Stimulated activated CD8-positive, alpha-beta memory T cell treated with anti-CD3 and anti-CD28 coated beads, Interleukin-4, amount 100 ng/mL, for 48 hours (primary cell): ENCODE measurements around the gene ITPRIPL1.
A peak's percentile ranks its signal among the peaks of the same experiment; 100 is the strongest.
"Not testable (repeated sequence)": the region's sequence is repeated elsewhere in the genome, so short reads cannot be mapped to it uniquely, and the experiment has no call there.

Source experiments
- DNase-seq: peaks from one replicate; pipeline ENCODE4 v3.0.0-alpha.2; 2020

ITPRIPL1 gene

DNA sequence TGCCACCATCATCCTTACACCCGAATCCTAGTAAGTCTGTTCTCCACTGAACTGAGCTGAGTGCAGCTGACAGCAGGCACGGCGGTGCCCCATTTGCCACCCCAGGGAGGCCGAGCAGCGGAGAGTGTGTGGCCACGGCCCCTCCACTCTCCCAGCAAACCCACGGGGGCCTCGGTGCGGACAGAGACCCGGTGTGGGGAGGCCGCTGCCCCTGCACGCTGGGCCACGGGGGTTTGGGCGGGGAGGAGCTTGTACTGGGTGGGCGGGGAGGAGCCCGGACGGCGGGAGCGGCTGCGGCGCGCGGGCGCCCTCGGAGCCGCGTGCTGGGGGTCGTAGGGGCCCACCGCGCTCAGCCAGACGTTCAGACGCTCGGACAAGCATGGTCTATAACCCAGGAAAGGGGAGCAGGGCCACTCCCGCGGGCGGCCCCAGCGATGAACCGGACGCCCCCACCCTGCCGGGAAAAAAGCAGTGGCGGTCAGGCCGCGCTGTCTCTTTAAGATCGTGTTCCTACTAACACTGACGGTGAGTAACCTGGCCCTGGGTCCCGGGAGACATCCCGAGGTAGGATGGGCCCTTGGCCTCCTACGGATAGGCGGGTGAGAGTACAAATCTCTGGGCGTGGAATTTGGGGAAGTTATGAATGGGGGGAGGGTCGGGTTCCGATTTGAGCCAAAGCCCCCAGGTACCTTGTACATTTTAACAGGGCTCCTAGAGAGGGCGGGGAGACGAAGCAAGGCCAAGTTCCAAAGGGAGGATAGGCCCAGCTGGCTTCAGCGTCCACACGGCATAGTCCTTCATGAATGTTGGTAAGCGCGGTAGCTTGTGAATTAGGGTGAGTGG lies at the start of gene ITPRIPL1:
Gene ITPRIPL1, plus strand, starts transcription at position 277 of the 843 bp plus-strand sequence. Its CDS starts 523 bp downstream, at position 800.
- peak; percentile 62 for DNase-seq

- no peak for DNase-seq
Observed at GRCh38 chr2:96276787-96277499, 48.2 kb upstream of the ITPRIPL1 start.

- no peak for DNase-seq
Observed at GRCh38 chr2:96287273-96287856, 37.8 kb upstream of the ITPRIPL1 start.

- no peak for DNase-seq
Observed at GRCh38 chr2:96291751-96292150, 33.4 kb upstream of the ITPRIPL1 start.

GRCh38 chr2:96294271-96294670 lies 30.8 kb upstream of the ITPRIPL1 start:
- not testable (repeated sequence) for DNase-seq

- DNase-seq: no peak
Observed at GRCh38 chr2:96296925-96297324, 28.2 kb upstream of the ITPRIPL1 start.

DNA sequence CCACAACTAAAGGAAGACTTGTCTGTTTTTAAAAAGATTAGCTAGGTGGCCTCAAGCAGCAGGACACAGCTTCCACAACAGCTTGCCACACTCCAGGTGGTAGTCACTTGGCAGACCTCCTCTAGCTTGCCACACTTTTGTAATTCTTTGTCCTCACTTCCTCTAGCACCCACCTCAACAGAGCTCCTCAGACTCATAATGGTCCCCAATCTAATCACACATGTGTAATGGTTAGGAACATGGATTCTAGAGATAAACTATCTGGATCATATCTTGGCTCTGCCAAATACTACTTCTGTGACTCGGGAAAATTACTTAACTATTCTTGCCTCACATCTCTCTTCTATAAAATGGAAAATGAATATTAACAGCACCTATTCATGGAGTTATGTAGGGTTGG lies 23.3 kb upstream of the ITPRIPL1 start:
- no peak for DNase-seq

GRCh38 chr2:96304606-96305005 lies 20.5 kb upstream of the ITPRIPL1 start:
- no peak for DNase-seq

DNA sequence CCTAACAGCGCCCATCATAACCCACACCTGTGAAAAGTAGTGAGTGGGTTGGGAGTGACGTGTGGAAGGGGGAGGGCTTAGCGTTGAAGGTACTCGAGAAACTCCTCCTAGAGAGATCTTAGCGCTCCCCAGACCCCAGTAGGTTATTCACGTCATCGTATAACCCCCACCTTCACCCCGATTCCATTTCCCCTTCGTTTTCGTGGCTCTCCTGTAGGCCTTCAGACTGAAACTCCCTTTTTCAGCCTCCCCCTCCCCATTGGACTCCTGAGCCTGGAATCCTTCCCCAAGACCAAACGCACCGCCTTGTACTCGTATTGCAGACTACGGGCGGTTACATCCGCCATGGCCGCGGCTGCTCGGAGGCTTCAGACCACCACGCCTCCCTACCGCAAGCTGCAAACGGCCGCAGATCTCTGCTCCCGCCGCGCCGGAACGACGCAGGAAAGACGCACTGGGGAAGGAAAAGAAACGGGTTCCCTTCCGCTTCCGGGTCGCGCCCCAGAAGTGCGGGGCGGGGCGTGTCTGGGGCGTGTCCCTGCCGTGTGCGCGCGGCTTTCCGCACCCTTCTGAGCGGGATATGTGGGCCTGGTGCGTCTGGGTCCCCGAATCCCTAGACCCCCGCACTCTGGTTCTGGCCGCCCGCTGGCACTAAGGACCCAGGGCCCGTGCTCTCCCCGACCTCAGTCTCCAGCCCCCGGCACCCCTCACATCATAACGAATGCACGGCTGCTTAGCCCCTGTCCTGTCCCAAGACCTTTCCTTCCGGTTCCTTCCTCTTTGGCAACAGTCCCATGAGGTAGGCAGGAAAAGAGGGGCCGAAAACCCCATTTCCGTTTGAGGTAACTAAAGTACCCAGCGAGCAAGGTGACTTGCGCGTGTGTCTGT lies 19.8 kb upstream of the ITPRIPL1 start, which contains the start of gene SNRNP200:
Gene SNRNP200, minus strand, starts transcription at position 456 of the 888 bp plus-strand sequence. Its CDS starts 109 bp downstream, at position 347.
- peak; percentile 95 for DNase-seq

GRCh38 chr2:96305979-96306308 lies 19.2 kb upstream of the ITPRIPL1 start:
- DNase-seq: no peak

- DNase-seq: no peak
Observed at GRCh38 chr2:96306370-96306769, 18.7 kb upstream of the ITPRIPL1 start.

DNA sequence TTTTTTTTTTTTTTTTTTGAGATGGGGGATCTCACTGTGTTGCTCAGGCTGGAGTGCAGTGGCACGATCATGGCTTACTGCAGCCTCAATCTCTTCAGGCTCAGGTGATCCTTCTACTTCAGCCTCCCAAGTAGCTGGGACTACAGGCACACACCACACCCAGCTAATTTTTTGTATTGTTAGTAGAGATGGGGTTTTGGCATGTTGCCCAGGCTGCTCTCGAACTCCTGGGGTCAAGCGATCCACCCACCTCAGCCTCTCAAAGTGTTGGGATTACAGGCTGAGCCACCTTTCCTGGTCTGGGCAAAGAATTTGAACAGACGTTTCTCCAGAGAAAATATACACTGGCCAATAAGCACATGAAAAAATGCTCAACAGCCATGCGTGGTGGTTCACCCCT lies 16.9 kb upstream of the ITPRIPL1 start:
- no peak for DNase-seq

DNA sequence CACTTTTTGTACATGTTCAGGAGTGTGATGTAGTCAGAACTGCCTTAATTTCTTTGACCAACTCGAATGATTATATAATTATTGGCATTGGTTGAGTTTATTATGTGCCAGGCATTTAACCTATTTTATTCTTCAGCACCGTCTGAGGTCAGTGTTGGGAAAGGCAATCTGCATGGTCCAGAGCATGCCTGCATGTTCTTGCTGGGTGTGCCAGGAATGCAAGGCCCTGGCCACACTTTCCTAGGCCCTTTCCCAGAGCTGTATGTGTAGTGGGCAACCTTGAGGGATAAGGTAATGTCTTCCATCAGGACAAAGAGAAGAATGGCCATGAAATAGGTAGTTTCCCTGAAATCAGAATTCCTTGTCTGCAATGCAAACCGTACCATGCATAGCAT lies 10.1 kb upstream of the ITPRIPL1 start:
- no peak for DNase-seq

GRCh38 chr2:96315400-96316071 lies 9.6 kb upstream of the ITPRIPL1 start:
- DNase-seq: peak; percentile 49

DNA sequence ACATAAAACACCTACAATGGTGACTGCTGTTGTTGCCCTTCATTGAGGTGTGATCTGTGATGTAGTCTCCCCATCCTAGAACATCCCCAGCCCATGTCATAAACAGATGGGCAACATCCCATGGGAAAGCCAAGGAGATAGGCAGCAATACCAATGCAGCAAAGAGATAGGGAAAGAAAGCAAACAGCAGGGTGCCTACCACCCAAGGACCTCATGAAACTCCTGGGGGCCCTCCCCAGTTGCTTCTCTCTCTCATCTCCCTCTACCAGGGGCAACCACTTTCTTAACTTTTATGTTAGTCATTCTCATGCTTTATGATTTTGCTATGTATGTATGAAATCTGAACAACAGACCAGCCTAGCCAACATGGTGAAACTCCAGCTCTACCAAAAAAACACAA lies 8.1 kb upstream of the ITPRIPL1 start:
- DNase-seq: no peak

- no peak for DNase-seq
Observed at GRCh38 chr2:96317584-96317997, 7.5 kb upstream of the ITPRIPL1 start.

DNA sequence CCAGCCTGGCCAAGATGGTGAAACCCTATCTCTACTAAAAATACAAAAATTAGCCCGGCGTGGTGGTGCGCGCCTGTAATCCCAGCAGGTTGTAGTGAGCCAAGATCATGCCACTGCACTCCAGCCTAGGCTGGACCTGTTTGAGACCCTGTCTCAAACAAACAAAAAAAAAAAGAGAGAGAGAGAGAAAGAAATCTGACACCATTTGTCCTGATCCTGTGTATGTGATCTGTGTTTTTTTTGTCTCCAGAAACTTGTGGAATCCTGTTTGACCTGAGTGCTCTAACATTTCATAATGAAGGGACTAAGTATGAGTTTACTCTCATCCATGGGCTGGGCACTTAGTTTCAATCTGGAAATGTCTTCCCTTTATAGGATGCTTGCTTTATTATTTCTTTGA lies 6.4 kb upstream of the ITPRIPL1 start:
- DNase-seq: no peak

DNA sequence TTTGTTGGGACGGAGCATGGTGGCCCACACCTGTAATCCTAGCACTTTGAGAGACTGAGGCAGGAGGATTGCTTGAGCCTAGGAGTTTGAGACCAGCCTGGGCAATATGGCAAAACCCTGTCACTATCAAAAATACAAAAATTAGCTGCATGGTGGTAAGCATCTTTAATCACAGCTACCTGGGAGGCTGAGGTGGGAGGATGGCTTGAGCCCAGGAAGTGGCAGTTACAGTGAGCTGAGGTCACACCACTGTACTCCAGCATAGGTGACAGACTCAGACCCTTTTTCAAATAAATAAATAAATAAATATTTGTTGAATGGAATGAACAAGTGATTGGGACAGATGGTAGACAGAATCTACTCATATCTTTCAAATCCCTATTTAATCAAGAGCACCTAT lies 5.7 kb upstream of the ITPRIPL1 start:
- no peak for DNase-seq

GRCh38 chr2:96320326-96320725 lies 4.8 kb upstream of the ITPRIPL1 start:
- no peak for DNase-seq

DNA sequence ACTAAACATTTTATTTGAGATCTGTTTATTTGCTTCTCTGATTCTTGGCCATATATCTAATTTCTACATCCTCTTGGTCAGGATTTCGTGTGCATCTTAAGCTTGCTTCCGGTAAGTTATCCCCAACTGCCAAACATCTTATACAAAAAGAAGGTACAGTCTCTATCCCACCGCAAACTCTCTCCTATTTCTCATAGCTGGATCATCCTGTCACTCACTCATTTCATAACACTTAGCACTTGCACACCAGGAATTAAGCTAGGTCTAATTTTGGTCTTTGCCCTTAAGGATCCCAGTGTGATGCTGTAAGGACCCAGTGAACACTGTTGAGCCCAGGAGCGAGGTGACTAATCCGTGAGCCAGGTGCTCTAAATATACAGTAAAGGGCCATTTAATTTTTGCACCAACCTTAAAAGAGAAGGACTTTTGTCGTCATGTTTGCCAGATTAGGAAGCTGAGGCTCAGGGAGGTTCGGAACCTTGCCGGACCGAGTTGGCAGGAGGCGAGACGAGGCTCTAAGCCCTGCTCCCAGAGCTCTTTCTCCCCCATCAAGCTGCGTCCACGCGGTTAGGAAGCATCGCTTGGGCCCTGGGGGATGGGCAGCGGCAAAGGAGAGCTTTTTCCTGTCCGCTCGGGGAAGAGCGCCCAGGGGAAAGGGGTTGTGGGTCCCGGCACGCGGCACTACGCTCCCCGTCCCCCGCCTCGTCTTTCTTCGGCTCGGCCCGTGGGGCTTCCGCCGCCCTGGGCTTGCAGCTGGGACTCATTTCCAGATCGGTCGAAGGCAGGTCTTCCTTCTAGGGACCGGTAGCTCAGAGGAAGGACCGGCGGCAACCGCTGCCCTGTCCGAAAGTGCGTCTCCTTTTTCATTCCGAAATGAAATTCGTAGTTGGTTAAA lies 4.1 kb upstream of the ITPRIPL1 start:
- DNase-seq: peak; percentile 62

GRCh38 chr2:96323849-96324248 lies 1.3 kb upstream of the ITPRIPL1 start:
- no peak for DNase-seq
